HG03139 (cell line): ENCODE measurements around the gene OR1Q1.
"Not testable (repeated sequence)": the region's sequence is repeated elsewhere in the genome, so short reads cannot be mapped to it uniquely, and the experiment has no call there.

Experiments used
- ATAC-seq: cut with Tn5 transposase; IDR thresholded peaks from one replicate; pipeline ENCODE4 v1.9.1; 2021; ENCODE audit not compliant: unreplicated experiment

The OR1Q1 gene, protein sequence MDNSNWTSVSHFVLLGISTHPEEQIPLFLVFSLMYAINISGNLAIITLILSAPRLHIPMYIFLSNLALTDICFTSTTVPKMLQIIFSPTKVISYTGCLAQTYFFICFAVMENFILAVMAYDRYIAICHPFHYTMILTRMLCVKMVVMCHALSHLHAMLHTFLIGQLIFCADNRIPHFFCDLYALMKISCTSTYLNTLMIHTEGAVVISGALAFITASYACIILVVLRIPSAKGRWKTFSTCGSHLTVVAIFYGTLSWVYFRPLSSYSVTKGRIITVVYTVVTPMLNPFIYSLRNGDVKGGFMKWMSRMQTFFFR

DNA sequence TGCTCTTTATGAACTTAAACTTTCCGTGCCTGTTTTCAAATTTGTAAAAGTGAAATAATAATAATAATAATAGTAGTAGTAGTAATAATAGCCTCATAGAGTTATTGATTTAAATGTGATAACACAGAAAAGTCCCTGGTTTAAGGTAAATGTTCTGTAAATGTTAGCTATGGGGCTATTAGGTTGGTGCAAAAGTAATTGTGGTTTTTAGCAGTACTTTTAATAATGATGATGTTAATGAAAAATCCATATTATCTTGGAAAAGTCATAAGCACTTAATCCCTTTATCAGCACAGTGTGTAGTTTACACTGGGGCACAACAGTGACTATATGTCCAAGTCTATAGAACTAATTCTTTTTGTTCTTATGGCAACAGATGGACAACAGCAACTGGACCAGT is at the start of gene OR1Q1:
TSS of gene OR1Q1 (plus strand) at position 377 of the 400 bp plus-strand sequence. CDS start at position 377, 0 bp downstream.
- ATAC-seq = no peak

GRCh38 chr9:122567901-122568300 is 46.6 kb upstream of the OR1Q1 start:
- no peak for ATAC-seq

- no peak for ATAC-seq
Measured at GRCh38 chr9:122572456-122572855, 42.1 kb upstream of the OR1Q1 start.

GRCh38 chr9:122579874-122580273 is 34.7 kb upstream of the OR1Q1 start:
- no peak for ATAC-seq

DNA sequence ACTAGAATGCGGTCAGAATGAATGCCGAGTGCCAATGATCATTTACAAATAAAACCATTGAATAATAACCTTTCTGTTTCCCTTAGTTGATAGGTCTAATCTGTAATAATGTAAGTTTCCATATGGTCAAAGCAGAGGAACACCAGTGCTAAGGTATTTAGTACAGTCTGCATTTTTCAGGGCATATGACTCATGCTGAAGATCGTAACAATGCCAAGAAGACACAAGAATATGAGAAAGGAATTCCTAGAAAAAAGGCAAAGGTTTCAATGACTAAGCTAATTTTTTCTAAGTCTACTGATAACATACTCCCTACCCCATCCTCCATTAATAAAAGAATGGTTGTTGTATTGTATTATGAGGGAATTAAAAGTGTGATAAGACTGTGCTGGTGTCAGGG is 34.2 kb upstream of the OR1Q1 start:
- ATAC-seq = no peak

DNA sequence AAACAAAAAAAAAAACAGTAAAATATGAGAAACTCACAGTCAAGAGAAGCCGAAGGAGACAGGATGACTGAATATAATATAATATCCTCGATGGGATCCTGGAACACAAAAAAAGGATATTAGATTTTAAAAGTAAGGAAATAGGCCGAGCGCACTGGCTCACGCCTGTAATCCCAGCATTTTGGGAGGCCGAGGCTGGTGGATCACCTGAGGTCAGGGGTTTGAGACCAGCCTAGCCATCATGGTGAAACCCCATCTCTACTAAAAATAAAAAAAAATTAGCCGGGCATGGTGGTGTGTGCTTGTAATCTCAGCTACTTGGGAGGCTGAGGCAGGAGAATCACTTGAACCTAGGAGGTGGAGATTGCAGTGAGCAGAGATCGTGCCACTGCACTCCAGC is 31.3 kb upstream of the OR1Q1 start, which contains the start of gene OR1L8:
TSS of gene OR1L8 (minus strand) at position 101 of the 400 bp plus-strand sequence. CDS start 14,907 bp downstream, outside the sequence.
- ATAC-seq = not testable (repeated sequence)

DNA sequence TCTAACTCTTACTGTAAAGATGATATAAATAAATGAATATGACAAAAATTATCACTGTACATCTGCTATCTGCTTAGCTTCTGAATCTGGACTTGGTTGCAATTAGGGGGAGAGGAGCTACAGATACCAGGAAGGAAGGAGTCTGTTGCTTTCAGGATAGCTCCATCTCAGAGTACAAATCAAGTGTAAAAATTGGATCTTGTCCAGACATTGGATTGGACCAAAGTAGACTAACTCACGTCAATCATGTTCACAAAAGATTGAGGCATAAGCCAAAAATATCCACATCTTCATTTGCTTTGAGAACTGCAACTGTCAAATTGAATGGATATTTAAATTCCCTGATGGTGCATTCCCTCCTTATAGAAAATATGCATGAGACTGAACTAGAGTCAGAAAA is 8.8 kb upstream of the OR1Q1 start:
- ATAC-seq = no peak

DNA sequence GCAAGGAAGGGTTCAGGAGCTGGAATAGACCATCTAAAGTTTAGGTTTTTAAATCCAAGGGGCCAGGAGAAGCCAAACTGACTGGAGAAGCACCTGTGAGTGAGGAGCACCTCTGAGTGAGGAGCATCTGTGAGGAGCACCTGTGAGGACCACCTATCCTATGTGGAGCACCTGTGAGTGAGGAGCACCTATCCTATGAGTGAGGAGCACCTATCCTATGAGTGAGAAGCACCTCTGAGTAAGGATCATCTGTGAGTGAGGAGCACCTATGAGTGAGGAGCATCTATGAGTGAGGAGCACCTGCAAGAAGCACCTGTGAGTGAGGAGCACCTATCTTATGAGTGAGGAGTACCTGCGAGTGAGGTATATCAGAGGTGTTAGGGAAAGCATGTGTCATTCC is 8.0 kb upstream of the OR1Q1 start:
- ATAC-seq = no peak

- ATAC-seq = no peak
Measured at GRCh38 chr9:122609804-122610203, 4.7 kb upstream of the OR1Q1 start.

- ATAC-seq = no peak
Measured at GRCh38 chr9:122619996-122620395, 5.5 kb downstream of the OR1Q1 start.

DNA sequence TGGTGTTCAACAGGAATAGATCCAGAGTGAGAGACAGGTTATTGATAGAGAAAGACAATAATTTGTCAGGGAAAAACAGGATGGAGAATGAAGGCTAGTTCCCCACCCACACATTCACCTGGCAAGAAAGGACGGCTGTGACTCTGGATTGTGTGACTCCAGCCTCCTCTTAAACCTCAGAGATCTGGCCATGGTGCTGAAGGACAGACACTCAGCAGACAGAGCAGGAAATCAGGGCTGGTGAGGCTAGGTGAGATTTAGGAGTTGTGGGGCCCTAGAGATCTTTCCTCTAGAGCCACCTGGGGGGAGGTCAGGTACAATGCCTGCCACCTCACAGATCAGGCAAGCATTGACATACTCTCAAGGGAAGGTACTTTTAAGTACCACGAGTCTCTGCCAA is 27.7 kb downstream of the OR1Q1 start:
- ATAC-seq = no peak

GRCh38 chr9:122656378-122656777 is 41.8 kb downstream of the OR1Q1 start:
- no peak for ATAC-seq

- no peak for ATAC-seq
Measured at GRCh38 chr9:122657527-122657926, 43.0 kb downstream of the OR1Q1 start, which contains the start of gene OR1B1. Gene OR1B1, minus strand, starts transcription at chr9:122657627.

DNA sequence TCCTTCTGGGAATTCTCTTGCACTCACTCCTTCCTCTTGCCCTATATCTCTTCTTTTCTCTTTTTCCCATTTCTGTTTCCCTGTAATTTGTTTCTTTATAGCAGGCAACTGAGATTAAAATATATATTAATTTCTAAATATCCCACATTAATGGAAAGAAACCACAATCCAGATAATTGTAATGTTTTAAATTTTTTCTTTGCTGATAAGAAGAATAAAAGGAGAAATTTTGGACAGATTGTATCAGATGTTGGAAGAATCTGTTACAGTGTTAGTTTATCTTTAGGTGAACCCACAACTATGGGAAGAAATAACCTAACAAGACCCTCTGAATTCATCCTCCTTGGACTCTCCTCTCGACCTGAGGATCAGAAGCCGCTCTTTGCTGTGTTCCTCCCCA is 46.9 kb downstream of the OR1Q1 start, which contains the start of gene OR1L1:
TSS of gene OR1L1 (plus strand) at position 301 of the 400 bp plus-strand sequence. CDS start at position 301, 0 bp downstream.
- ATAC-seq = no peak
